ENCODE measurements around the gene FAM13C.
"Not testable (repeated sequence)": the region's sequence is repeated elsewhere in the genome, so short reads cannot be mapped to it uniquely, and the experiment has no call there.

Gene FAM13C

GRCh38 chr10:59234816-59235429 lies 127.4 kb downstream of the FAM13C start:
- no peak for DNase-seq (ENCODE audit: low read depth, low spot score)

- no peak for DNase-seq (ENCODE audit: low read depth, low spot score)
Measured at GRCh38 chr10:59234194-59234593, 128.2 kb downstream of the FAM13C start.

GRCh38 chr10:59229441-59229840 lies 132.9 kb downstream of the FAM13C start:
- no peak for DNase-seq (ENCODE audit: low read depth, low spot score)

GRCh38 chr10:59227136-59227673 lies 135.1 kb downstream of the FAM13C start:
- DNase-seq (ENCODE audit: low read depth, low spot score) = no peak

GRCh38 chr10:59225211-59225610 lies 137.1 kb downstream of the FAM13C start:
- no peak for DNase-seq (ENCODE audit: low read depth, low spot score)

GRCh38 chr10:59223597-59223996 lies 138.8 kb downstream of the FAM13C start:
- DNase-seq (ENCODE audit: low read depth, low spot score) = not testable (repeated sequence)

- DNase-seq (ENCODE audit: low read depth, low spot score) = no peak
Measured at GRCh38 chr10:59222788-59223187, 139.6 kb downstream of the FAM13C start.

GRCh38 chr10:59216178-59216869 lies 146.0 kb downstream of the FAM13C start:
- no peak for DNase-seq (ENCODE audit: low read depth, low spot score)

- no peak for DNase-seq (ENCODE audit: low read depth, low spot score)
Measured at GRCh38 chr10:59214160-59214559, 148.2 kb downstream of the FAM13C start.

GRCh38 chr10:59212301-59212798 lies 150.0 kb downstream of the FAM13C start:
- DNase-seq (ENCODE audit: low read depth, low spot score) = no peak

- DNase-seq (ENCODE audit: low read depth, low spot score) = no peak
Measured at GRCh38 chr10:59206204-59206720, 156.1 kb downstream of the FAM13C start.

All from smooth muscle cell of the brain vasculature (primary cell).